ENCODE measurements around the gene DDX17. TPM values are rescaled to one million over a fixed set of nuclear protein-coding genes. Genes with fewer than 3 reads are reported as not detected.

Gene DDX17
- total RNA-seq, 1 experiment from 2014 or later: 399 TPM

DNA sequence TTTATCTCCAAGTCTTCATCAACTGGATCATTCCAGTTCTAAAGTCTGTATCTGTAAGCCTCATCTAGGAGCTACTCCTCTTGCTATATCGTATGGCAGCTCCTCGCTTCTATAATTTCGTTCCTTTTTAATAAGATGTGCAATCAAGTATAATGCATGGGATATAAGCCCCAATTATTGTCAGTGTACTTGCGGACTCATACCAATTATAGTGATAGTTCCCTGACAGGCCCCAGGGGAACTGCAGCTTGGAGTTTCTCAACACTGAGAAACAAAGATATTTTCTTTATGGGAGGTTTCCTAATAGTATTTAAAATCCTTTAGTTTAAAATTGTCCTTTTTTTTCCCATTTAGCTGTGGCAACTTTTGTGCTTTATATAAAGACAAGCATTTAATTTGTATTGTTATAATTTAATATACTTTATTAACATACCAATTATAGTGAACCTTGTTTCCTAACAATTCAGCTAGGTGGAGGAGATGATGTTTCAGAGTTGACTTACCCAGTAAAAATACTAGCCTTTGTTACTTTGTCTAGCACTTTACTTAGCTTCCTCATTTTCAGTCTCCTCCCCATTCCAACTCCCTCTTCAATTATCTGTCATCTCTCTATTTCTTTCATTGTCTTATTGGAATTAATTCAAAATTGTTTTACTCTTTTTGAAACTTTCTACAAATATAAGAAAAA lies 25.3 kb upstream of the DDX17 start:
- TF ChIP-seq, protein P1, sequence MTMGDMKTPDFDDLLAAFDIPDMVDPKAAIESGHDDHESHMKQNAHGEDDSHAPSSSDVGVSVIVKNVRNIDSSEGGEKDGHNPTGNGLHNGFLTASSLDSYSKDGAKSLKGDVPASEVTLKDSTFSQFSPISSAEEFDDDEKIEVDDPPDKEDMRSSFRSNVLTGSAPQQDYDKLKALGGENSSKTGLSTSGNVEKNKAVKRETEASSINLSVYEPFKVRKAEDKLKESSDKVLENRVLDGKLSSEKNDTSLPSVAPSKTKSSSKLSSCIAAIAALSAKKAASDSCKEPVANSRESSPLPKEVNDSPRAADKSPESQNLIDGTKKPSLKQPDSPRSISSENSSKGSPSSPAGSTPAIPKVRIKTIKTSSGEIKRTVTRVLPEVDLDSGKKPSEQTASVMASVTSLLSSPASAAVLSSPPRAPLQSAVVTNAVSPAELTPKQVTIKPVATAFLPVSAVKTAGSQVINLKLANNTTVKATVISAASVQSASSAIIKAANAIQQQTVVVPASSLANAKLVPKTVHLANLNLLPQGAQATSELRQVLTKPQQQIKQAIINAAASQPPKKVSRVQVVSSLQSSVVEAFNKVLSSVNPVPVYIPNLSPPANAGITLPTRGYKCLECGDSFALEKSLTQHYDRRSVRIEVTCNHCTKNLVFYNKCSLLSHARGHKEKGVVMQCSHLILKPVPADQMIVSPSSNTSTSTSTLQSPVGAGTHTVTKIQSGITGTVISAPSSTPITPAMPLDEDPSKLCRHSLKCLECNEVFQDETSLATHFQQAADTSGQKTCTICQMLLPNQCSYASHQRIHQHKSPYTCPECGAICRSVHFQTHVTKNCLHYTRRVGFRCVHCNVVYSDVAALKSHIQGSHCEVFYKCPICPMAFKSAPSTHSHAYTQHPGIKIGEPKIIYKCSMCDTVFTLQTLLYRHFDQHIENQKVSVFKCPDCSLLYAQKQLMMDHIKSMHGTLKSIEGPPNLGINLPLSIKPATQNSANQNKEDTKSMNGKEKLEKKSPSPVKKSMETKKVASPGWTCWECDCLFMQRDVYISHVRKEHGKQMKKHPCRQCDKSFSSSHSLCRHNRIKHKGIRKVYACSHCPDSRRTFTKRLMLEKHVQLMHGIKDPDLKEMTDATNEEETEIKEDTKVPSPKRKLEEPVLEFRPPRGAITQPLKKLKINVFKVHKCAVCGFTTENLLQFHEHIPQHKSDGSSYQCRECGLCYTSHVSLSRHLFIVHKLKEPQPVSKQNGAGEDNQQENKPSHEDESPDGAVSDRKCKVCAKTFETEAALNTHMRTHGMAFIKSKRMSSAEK (CRISPR knock-in tag; IDR thresholded peaks at IDR 0.05; ENCODE audit: borderline replicate concordance): no peak
- no peak for TF ChIP-seq KAT7 (CRISPR knock-in tag; IDR thresholded peaks at IDR 0.05; ENCODE audit: borderline replicate concordance)
- TF ChIP-seq RORB (CRISPR knock-in tag; IDR thresholded peaks at IDR 0.05): no peak
- no peak for TF ChIP-seq SMAD3 (CRISPR knock-in tag; IDR thresholded peaks at IDR 0.05; ENCODE audit: borderline replicate concordance)
- TF ChIP-seq ELF4 (CRISPR knock-in tag; IDR thresholded peaks at IDR 0.05; ENCODE audit: low read depth): no peak
- TF ChIP-seq, protein P2, sequence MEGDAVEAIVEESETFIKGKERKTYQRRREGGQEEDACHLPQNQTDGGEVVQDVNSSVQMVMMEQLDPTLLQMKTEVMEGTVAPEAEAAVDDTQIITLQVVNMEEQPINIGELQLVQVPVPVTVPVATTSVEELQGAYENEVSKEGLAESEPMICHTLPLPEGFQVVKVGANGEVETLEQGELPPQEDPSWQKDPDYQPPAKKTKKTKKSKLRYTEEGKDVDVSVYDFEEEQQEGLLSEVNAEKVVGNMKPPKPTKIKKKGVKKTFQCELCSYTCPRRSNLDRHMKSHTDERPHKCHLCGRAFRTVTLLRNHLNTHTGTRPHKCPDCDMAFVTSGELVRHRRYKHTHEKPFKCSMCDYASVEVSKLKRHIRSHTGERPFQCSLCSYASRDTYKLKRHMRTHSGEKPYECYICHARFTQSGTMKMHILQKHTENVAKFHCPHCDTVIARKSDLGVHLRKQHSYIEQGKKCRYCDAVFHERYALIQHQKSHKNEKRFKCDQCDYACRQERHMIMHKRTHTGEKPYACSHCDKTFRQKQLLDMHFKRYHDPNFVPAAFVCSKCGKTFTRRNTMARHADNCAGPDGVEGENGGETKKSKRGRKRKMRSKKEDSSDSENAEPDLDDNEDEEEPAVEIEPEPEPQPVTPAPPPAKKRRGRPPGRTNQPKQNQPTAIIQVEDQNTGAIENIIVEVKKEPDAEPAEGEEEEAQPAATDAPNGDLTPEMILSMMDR (IDR thresholded peaks at IDR 0.05): no peak
- TF ChIP-seq, protein P3, sequence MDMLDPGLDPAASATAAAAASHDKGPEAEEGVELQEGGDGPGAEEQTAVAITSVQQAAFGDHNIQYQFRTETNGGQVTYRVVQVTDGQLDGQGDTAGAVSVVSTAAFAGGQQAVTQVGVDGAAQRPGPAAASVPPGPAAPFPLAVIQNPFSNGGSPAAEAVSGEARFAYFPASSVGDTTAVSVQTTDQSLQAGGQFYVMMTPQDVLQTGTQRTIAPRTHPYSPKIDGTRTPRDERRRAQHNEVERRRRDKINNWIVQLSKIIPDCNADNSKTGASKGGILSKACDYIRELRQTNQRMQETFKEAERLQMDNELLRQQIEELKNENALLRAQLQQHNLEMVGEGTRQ (CRISPR knock-in tag; IDR thresholded peaks at IDR 0.05): no peak
- TF ChIP-seq ZNF317 (CRISPR knock-in tag; IDR thresholded peaks at IDR 0.05; ENCODE audit: borderline replicate concordance, low read depth): no peak
- TF ChIP-seq, protein P4, sequence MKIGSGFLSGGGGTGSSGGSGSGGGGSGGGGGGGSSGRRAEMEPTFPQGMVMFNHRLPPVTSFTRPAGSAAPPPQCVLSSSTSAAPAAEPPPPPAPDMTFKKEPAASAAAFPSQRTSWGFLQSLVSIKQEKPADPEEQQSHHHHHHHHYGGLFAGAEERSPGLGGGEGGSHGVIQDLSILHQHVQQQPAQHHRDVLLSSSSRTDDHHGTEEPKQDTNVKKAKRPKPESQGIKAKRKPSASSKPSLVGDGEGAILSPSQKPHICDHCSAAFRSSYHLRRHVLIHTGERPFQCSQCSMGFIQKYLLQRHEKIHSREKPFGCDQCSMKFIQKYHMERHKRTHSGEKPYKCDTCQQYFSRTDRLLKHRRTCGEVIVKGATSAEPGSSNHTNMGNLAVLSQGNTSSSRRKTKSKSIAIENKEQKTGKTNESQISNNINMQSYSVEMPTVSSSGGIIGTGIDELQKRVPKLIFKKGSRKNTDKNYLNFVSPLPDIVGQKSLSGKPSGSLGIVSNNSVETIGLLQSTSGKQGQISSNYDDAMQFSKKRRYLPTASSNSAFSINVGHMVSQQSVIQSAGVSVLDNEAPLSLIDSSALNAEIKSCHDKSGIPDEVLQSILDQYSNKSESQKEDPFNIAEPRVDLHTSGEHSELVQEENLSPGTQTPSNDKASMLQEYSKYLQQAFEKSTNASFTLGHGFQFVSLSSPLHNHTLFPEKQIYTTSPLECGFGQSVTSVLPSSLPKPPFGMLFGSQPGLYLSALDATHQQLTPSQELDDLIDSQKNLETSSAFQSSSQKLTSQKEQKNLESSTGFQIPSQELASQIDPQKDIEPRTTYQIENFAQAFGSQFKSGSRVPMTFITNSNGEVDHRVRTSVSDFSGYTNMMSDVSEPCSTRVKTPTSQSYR (CRISPR knock-in tag; IDR thresholded peaks at IDR 0.05): no peak
- TF ChIP-seq TEAD1 (CRISPR knock-in tag; IDR thresholded peaks at IDR 0.05): no peak
- TF ChIP-seq ZNF396 (CRISPR knock-in tag; IDR thresholded peaks at IDR 0.05; ENCODE audit: borderline replicate concordance): no peak
- no peak for TF ChIP-seq CREM (CRISPR knock-in tag; IDR thresholded peaks at IDR 0.05)
- TF ChIP-seq ZNF232 (CRISPR knock-in tag; IDR thresholded peaks at IDR 0.05): no peak
- TF ChIP-seq CREB1 (CRISPR knock-in tag; IDR thresholded peaks at IDR 0.05): no peak
- TF ChIP-seq ESRRA (CRISPR knock-in tag; IDR thresholded peaks at IDR 0.05; ENCODE audit: borderline replicate concordance): no peak
- TF ChIP-seq CBFB (CRISPR knock-in tag; IDR thresholded peaks at IDR 0.05; ENCODE audit: low read depth): no peak
- TF ChIP-seq, protein P5, sequence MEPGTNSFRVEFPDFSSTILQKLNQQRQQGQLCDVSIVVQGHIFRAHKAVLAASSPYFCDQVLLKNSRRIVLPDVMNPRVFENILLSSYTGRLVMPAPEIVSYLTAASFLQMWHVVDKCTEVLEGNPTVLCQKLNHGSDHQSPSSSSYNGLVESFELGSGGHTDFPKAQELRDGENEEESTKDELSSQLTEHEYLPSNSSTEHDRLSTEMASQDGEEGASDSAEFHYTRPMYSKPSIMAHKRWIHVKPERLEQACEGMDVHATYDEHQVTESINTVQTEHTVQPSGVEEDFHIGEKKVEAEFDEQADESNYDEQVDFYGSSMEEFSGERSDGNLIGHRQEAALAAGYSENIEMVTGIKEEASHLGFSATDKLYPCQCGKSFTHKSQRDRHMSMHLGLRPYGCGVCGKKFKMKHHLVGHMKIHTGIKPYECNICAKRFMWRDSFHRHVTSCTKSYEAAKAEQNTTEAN (CRISPR knock-in tag; IDR thresholded peaks at IDR 0.05): no peak
- Mint-ChIP-seq H3K27ac (no peak overlapping the region), H3K9me3 (no peaks in the 10 kb centered on the region), H3K4me3 (no peak overlapping the region), H3K36me3 (no peaks in the 10 kb centered on the region), H3K4me1 (no peaks in the 10 kb centered on the region), H3K27me3 (ENCODE audit: low read depth) (no peaks in the 10 kb centered on the region)
- no peak for ATAC-seq
- ChIA-PET CTCF (interaction anchor here (0.7 kb wide), 1 partner anchor 10 kb away, joined by 3 read pairs; no protein-coding TSS in a partner anchor), POLR2A (interaction anchor here (0.6 kb wide), 1 partner anchor 31 kb away, joined by 8 read pairs; no protein-coding TSS in a partner anchor)
- DNase-seq (ENCODE audit: low spot score): no peak

All from WTC11 (cell line).